Measurements from ENCODE around the gene PROM1.

Gene PROM1

GRCh38 chr4:16075061-16075460 lies 8.8 kb downstream of the PROM1 start:
- in situ Hi-C loops (cut with MboI; ENCODE audit: low pct_unique_long_range_greater_than_20kb, low sequenced_read_pairs): no loop called here
- no peak for DNase-seq

DNA sequence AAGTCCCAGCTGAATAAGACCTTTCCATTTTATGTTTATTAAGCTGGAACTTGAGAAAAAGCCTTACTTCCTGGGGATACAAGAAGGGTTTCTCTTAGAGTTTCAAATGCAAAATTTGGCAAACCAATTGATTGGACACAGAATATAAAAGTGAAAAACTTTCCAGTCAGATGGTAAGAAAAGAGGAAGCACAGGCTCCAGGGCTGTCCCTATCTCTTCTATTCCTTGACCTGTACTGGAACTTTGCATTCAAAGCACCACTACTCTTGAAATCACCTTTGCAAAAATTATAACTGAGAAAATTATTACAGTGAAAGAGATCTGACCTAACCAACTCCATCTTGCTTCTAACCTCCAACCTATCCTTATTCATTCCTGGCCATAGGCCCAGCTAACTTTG lies 11.7 kb downstream of the PROM1 start:
- no peak for DNase-seq
- in situ Hi-C loops (cut with MboI; ENCODE audit: low pct_unique_long_range_greater_than_20kb, low sequenced_read_pairs): no loop called here

GRCh38 chr4:16070203-16070602 lies 13.6 kb downstream of the PROM1 start:
- in situ Hi-C loops (cut with MboI; ENCODE audit: low pct_unique_long_range_greater_than_20kb, low sequenced_read_pairs): no loop called here
- no peak for DNase-seq

DNA sequence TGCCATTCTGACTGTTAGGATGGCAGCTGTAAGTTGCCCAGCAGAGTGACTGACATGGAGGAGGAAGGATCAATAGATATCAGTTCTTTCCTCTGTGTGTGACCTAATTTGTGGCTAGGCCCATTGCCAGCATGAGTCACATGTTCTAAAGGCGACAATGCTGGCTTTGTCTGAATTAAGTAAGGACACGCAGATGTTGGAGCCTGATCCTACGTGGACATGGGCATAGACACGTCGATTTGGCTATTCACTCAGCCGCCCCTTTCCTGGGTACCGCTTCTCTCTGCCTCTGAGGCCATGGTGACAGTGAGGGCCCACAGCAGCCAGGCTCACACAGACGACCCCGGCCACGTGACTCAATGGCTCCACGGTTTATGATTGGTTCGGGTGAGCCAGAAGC lies 16.3 kb downstream of the PROM1 start:
- DNase-seq: no peak
- in situ Hi-C loops (cut with MboI; ENCODE audit: low pct_unique_long_range_greater_than_20kb, low sequenced_read_pairs): no loop called here

GRCh38 chr4:16066586-16067128 lies 17.2 kb downstream of the PROM1 start:
- in situ Hi-C loops (cut with MboI; ENCODE audit: low pct_unique_long_range_greater_than_20kb, low sequenced_read_pairs): no loop called here
- no peak for DNase-seq

GRCh38 chr4:16065066-16065465 lies 18.8 kb downstream of the PROM1 start:
- in situ Hi-C loops (cut with MboI; ENCODE audit: low pct_unique_long_range_greater_than_20kb, low sequenced_read_pairs): no loop called here
- DNase-seq: no peak

DNA sequence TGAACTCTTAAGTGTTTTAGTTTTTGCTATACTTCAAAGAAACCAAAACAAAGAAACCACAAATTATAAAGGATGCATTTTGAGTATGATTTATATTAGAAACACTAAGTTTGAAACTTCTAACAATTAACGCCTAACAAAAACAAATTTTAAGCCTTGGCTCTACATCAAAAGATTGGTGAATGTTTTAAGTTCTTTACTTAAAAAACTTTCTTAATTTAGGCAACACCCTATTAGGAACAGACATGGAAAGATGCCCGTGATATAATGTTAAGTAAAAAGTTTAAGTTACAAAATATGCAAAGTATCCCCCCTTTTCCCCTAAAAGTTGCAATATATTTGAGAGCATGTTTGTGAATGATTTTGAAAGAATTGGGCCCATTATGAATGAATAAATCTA lies 21.2 kb downstream of the PROM1 start:
- in situ Hi-C loops (cut with MboI; ENCODE audit: low pct_unique_long_range_greater_than_20kb, low sequenced_read_pairs): no loop called here

DNA sequence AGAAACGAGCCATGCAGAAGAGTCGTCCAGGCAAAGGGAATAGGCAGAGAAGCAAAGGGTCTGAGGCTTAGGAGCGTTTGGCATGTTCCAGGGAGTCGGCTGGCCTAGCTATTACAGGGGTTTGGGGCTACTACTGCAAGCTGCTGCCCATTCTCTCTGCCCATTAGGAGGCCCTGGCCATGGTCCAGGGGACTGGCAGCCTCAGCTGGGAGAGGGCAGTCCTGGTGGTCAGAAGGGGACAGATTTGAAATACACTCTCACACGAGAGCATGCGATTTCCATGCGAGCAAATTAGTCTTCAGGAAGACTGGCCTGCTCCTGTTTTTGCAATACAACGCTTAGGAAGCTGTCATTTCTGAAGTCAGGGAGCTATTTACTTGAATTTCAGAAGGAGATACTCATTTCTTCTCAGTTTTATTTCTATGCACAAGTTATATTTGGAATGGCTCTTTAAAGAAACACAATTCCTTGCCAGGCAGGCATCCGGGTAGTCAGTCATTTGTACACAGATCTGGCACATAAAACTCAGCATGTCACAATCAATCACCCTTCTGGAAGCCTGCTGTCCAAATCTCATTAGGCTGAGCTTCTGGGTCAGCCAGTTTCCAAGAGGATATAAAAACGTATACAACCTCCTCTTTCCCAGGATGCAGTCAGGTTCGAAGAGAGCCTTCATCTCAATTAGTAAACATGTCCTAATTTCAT lies 27.0 kb downstream of the PROM1 start:
- in situ Hi-C loops (cut with MboI; ENCODE audit: low pct_unique_long_range_greater_than_20kb, low sequenced_read_pairs): no loop called here
- no peak for DNase-seq

More for the DNA sequence above, 21.2 kb downstream of the PROM1 start:
- no peak for DNase-seq

- in situ Hi-C loops (cut with MboI; ENCODE audit: low pct_unique_long_range_greater_than_20kb, low sequenced_read_pairs): no loop called here
- no peak for DNase-seq
Observed at GRCh38 chr4:16055873-16056272, 27.9 kb downstream of the PROM1 start.

GRCh38 chr4:16055471-16055870 lies 28.4 kb downstream of the PROM1 start:
- in situ Hi-C loops (cut with MboI; ENCODE audit: low pct_unique_long_range_greater_than_20kb, low sequenced_read_pairs): no loop called here
- DNase-seq: no peak

DNA sequence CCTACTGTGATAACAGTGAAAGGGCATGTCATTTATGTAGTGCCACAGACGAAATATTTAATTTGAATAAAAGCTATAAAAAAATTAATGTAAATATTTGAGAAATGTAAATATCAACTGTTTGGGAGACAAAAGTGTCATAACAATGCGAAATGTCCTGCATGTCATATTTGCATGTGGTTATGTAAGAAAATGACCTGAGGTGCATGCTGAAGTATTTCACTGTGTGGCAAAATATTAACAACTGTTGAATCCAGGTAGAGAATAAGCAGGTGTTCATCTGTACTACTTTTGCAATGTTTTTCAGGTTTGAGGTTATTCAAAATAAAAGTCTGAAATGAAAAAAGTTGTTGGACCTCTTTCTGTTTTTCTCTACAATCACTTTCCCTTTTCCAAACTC lies 30.9 kb downstream of the PROM1 start:
- no peak for DNase-seq
- in situ Hi-C loops (cut with MboI; ENCODE audit: low pct_unique_long_range_greater_than_20kb, low sequenced_read_pairs): no loop called here

DNA sequence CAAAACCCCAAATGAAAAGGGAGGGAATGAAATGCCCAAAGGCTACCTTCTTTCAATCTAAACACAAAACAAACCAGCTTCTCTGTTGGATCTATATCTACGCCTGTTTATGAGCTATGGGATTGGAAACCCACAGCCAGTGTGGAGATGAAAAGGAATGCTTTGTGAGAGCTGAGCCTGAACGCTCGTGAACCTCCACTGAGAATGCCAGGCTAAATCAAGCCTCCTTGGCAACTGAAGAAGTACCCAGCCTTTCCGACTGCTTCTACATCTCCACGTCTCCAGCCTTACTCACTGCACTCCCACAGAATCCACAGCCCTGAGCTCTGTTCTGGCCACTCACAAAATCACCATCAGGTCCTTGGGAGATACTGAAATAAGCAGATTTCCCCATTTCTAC lies 31.8 kb downstream of the PROM1 start:
- DNase-seq: no peak
- in situ Hi-C loops (cut with MboI; ENCODE audit: low pct_unique_long_range_greater_than_20kb, low sequenced_read_pairs): no loop called here

DNA sequence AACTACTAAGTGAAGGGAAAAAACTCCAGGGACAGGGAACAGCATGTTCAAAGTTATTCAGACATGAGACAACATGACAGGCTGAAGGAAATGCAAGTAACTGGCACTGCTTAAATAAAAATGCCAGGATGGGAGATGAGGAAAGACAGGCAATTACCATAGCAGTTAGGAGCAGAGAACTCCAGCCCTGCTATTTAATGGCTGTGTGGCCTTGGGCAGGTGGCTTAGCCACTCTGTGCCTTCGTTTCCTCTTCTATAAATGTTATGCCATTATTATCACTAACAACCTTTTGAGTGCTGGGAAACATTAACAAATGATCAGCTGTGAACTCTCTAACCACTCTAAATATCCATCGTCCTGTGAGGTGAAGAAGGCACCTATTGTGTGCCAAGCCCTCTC lies 32.7 kb downstream of the PROM1 start:
- DNase-seq: no peak
- in situ Hi-C loops (cut with MboI; ENCODE audit: low pct_unique_long_range_greater_than_20kb, low sequenced_read_pairs): no loop called here

DNA sequence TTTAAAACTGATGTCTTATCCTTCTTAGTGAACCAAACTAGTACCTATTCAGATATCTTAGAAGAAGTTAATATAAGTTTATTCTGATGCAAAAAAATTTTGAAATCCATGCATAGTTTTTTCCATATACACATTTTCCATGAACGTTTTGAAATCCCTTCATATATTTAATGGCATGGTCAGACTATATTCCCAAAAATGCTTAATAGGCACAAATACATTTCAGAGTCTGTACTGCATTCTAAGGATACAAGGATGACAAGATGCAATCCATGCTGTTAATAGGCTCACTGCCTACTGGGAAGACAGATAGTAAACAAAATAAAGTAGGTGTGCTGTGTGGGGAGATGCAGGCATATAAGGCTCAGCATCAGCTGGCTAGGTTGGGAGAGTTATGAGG lies 33.2 kb downstream of the PROM1 start:
- in situ Hi-C loops (cut with MboI; ENCODE audit: low pct_unique_long_range_greater_than_20kb, low sequenced_read_pairs): no loop called here
- DNase-seq: no peak

DNA sequence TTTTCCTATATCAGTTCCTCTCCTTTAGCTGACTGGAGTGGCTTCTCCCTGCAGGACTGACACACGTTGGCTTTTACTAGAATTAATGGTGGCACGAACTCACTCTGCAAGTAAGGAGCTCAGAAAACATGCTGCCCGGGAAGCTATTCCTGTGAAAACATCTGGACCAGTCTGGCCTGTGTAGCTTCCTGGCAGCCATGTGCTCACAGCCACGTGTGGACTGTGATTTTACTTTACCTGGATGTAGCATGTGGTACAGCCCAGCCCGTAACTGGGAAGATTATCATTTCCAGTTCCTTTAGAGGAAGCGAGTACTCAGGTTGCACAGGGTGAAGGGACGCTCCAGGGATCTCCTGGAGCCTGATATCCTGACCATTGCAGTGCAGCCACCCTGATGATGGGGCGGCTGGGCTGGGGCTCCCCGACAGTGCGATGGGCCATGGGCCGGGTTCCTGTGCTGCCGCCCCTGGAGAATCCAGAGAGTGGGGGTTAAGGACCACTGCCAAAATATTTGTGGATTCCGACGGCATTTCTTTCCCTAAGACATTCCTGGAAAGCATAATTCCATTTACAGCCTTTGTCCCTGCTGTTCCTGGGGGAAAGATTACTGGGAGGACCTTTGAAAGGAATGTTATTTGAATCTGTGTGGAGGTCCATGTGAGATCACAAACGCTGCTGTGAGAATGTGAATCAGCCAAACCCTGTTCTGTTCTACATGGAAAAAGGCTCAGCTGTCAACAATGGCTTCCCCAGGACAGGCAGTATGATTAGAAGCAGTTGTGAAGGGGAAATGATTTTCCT lies 35.0 kb downstream of the PROM1 start:
- in situ Hi-C loops (cut with MboI; ENCODE audit: low pct_unique_long_range_greater_than_20kb, low sequenced_read_pairs): loop anchor here (25.0 kb wide), 1 partner anchor 213 kb away; no protein-coding TSS in a partner anchor
- DNase-seq: no peak

DNA sequence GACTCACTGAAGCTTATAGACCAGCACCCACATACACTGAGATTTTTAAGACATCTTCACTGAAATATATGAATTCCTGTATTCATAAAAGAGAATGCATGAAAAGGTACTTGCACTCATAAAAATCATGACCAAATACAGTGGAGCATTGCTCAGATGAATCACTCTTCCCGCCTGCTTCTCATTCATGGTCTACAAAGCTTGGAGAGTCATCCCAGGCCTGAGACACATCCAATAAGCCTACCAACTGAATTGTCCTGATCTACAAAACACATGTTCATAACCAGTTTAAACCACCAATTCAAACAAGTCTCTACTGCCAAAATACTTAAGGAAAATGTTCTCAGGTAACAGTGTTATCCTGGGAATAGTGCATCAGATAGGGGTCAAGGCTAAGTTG lies 38.1 kb downstream of the PROM1 start:
- in situ Hi-C loops (cut with MboI; ENCODE audit: low pct_unique_long_range_greater_than_20kb, low sequenced_read_pairs): loop anchor here (25.0 kb wide), 1 partner anchor 217 kb away; no protein-coding TSS in a partner anchor
- no peak for DNase-seq

GRCh38 chr4:16043642-16044498 lies 40.0 kb downstream of the PROM1 start:
- DNase-seq: no peak
- in situ Hi-C loops (cut with MboI; ENCODE audit: low pct_unique_long_range_greater_than_20kb, low sequenced_read_pairs): loop anchor here (25.0 kb wide), 1 partner anchor 218 kb away; no protein-coding TSS in a partner anchor

DNA sequence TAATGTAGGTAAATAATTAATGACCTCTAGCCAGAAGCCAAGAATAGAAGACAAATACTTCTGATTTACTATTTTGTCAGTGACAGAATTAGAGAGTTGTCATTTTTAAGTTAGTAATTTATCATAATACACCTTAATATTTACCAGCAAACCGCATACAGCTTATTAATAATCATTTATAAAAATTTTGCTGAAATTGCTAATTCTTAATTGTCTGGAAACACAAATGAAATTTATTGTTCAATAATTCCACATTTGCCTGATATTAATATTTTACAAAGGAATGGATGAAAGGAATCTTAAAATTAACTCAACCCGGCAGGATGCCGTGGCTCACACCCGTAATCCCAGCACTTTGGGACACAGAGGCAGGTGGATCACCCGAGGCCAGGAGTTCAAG lies 44.7 kb downstream of the PROM1 start:
- DNase-seq: no peak
- in situ Hi-C loops (cut with MboI; ENCODE audit: low pct_unique_long_range_greater_than_20kb, low sequenced_read_pairs): loop anchor here (25.0 kb wide), 1 partner anchor 223 kb away; no protein-coding TSS in a partner anchor

DNA sequence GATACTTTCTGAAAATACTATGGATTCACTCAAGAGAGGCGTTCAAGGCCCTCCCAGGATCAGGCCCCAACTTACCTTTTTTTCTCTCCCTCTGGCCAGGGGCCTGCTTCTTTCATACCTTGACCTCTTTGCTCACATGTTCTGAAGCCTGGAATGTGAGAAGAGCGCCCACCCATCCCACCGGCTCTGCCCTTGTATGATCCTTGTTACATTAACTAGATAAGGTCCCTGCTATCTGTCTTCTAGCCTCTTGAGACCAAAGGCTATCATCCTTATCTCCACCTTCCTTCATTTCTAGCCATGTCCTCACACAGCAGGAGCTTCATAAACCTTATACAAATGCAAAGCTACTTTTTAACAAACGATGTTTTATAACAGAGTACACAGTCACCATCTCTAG lies 45.9 kb downstream of the PROM1 start:
- in situ Hi-C loops (cut with MboI; ENCODE audit: low pct_unique_long_range_greater_than_20kb, low sequenced_read_pairs): loop anchor here (25.0 kb wide), 1 partner anchor 224 kb away; no protein-coding TSS in a partner anchor
- DNase-seq: no peak

Data from KBM-7 (cell line).